ENCODE measurements around the gene EFNA5. TPM values are rescaled to one million over a fixed set of nuclear protein-coding genes. Genes with fewer than 3 reads are reported as not detected.

EFNA5 gene
- total RNA-seq, 1 experiment from 2014 or later: 1.5 TPM

- Histone ChIP-seq H3K4me3 (ENCODE audit: low read depth, low read length) (no peak overlapping the region), H3K9me3 (no peaks in the 10 kb centered on the region), H3K27me3 (replicated peaks; ENCODE audit: control insufficient read depth, insufficient read depth, low read length) (no peaks in the 10 kb centered on the region), H3K4me1 (no peaks in the 10 kb centered on the region), H3K36me3 (ENCODE audit: control insufficient read depth, insufficient read depth, low read length) (no peaks in the 10 kb centered on the region)
- CTCF ChIA-PET: no interaction called here
- Mint-ChIP-seq H3K4me1 (ENCODE audit: low read depth, unreplicated experiment) (peaks cover 9% of the 10 kb centered on the region), H3K9me3 (ENCODE audit: unreplicated experiment) (no peaks in the 10 kb centered on the region), H3K36me3 (ENCODE audit: insufficient read depth, unreplicated experiment) (no peaks in the 10 kb centered on the region), H3K4me3 (ENCODE audit: unreplicated experiment) (no peak overlapping the region), H3K27me3 (ENCODE audit: insufficient read depth, unreplicated experiment) (peaks cover 5% of the 10 kb centered on the region), H3K27ac (ENCODE audit: unreplicated experiment) (no peak overlapping the region)
- POLR2A ChIA-PET: no interaction called here
- intact Hi-C loops (cut with micrococcal nuclease; ENCODE audit: unreplicated experiment): no loop called here
- no peak for DNase-seq
- no peak for TF ChIP-seq CTCF (IDR thresholded peaks at IDR 0.05; ENCODE audit: insufficient read depth in 1 of 2, low read depth in 1 of 2, low read length in 1 of 2, severe bottlenecking in 1 of 2, unreplicated experiment in 1 of 2)
- BruUV-seq (replicated peaks): no TSS peak
Observed at GRCh38 chr5:107651325-107651724, 19.4 kb downstream of the EFNA5 start.

GRCh38 chr5:107646418-107646817 lies 24.3 kb downstream of the EFNA5 start:
- ChIA-PET POLR2A (no interaction called here), CTCF (no interaction called here)
- no peak overlapping the region for H3K4me3 Mint-ChIP-seq (ENCODE audit: unreplicated experiment)
- DNase-seq: no peak
- Histone ChIP-seq H3K36me3 (ENCODE audit: control insufficient read depth, insufficient read depth, low read length) (no peaks in the 10 kb centered on the region), H3K4me1 (no peaks in the 10 kb centered on the region), H3K9me3 (no peaks in the 10 kb centered on the region), H3K4me3 (ENCODE audit: low read depth, low read length) (no peak overlapping the region), H3K27me3 (replicated peaks; ENCODE audit: control insufficient read depth, insufficient read depth, low read length) (no peaks in the 10 kb centered on the region)
- no peaks in the 10 kb centered on the region for H3K9me3 Mint-ChIP-seq (ENCODE audit: unreplicated experiment)
- TF ChIP-seq CTCF (IDR thresholded peaks at IDR 0.05; ENCODE audit: insufficient read depth in 1 of 2, low read depth in 1 of 2, low read length in 1 of 2, severe bottlenecking in 1 of 2, unreplicated experiment in 1 of 2): no peak
- no peaks in the 10 kb centered on the region for H3K4me1 Mint-ChIP-seq (ENCODE audit: low read depth, unreplicated experiment)
- peaks cover 6% of the 10 kb centered on the region for H3K27me3 Mint-ChIP-seq (ENCODE audit: insufficient read depth, unreplicated experiment)
- no TSS peak for BruUV-seq (replicated peaks)
- intact Hi-C loops (cut with micrococcal nuclease; ENCODE audit: unreplicated experiment): no loop called here
- no peaks in the 10 kb centered on the region for H3K36me3 Mint-ChIP-seq (ENCODE audit: insufficient read depth, unreplicated experiment)
- H3K27ac Mint-ChIP-seq (ENCODE audit: unreplicated experiment): no peak overlapping the region

- no TSS peak for BruUV-seq (replicated peaks)
- no peak overlapping the region for H3K4me3 Mint-ChIP-seq (ENCODE audit: unreplicated experiment)
- H3K27ac Mint-ChIP-seq (ENCODE audit: unreplicated experiment): no peak overlapping the region
- H3K4me1 Mint-ChIP-seq (ENCODE audit: low read depth, unreplicated experiment): no peaks in the 10 kb centered on the region
- TF ChIP-seq CTCF (IDR thresholded peaks at IDR 0.05; ENCODE audit: insufficient read depth in 1 of 2, low read depth in 1 of 2, low read length in 1 of 2, severe bottlenecking in 1 of 2, unreplicated experiment in 1 of 2): no peak
- Histone ChIP-seq H3K27me3 (replicated peaks; ENCODE audit: control insufficient read depth, insufficient read depth, low read length) (no peaks in the 10 kb centered on the region), H3K4me3 (ENCODE audit: low read depth, low read length) (no peak overlapping the region), H3K36me3 (ENCODE audit: control insufficient read depth, insufficient read depth, low read length) (no peaks in the 10 kb centered on the region), H3K9me3 (no peaks in the 10 kb centered on the region), H3K4me1 (no peaks in the 10 kb centered on the region)
- CTCF ChIA-PET: no interaction called here
- no peaks in the 10 kb centered on the region for H3K36me3 Mint-ChIP-seq (ENCODE audit: insufficient read depth, unreplicated experiment)
- peaks cover 10% of the 10 kb centered on the region for H3K27me3 Mint-ChIP-seq (ENCODE audit: insufficient read depth, unreplicated experiment)
- no peak for DNase-seq
- H3K9me3 Mint-ChIP-seq (ENCODE audit: unreplicated experiment): no peaks in the 10 kb centered on the region
- intact Hi-C loops (cut with micrococcal nuclease; ENCODE audit: unreplicated experiment): no loop called here
- POLR2A ChIA-PET: no interaction called here
Observed at GRCh38 chr5:107640568-107640967, 30.2 kb downstream of the EFNA5 start.
